Retinal pigment epithelial cell (primary cell): ENCODE measurements around the gene FRA10AC1.

Source experiments
- DNase-seq: peaks from one replicate; pipeline ENCODE4 v3.0.0-alpha.2; 2010; ENCODE audit warnings: low read depth
- H3K4me3 ChIP-seq: 2 replicates; pipeline ENCODE4 v1.5.1; 2011; ENCODE audit warnings: mild to moderate bottlenecking, low read length, control low read depth, moderate library complexity
- TF ChIP-seq, protein P1 (sequence below): conservative IDR thresholded peaks from 2 replicates; pipeline ENCODE4 v1.5.1; 2011; ENCODE audit warnings: low read depth, low read length, control low read depth, inconsistent platforms

Gene FRA10AC1

DNA sequence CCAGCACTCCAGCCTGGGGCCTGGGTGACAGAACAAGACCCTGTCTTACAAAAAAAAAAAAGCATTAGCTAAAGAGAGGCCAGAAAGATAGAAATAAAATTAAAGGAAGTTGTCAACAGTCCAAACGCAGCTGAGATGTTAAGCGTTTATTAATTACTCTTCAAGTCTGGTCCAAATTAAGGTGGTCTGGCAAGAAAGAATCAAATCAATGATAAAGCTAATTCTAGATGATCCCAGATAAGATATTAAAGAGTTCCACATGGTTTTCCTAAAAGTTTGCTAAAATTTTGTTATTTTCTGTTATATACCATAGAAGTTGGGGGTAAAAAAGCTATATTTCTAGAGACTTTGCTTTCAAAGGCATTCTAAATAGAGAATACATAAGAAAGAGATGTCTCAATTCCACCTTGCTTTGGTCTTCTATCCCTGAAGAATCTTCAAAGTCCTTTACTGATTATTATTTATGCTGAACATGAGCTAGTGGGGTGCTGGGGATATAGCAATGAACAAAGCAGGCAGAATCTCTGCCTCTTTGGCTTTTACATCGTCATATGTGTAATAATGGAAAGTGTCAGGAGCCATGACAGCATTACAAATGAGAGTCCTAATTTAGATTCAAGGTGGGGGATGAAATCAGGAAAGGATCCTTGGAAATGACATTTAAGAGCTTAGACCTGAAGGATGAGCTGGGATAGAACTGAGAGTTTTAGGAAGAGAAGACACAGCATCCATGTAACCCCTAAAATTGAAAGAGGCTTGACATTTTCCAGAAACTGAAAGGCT is 23.4 kb downstream of the FRA10AC1 start:
- H3K4me3 ChIP-seq, result no peak overlapping the region
- TF ChIP-seq, protein P1, sequence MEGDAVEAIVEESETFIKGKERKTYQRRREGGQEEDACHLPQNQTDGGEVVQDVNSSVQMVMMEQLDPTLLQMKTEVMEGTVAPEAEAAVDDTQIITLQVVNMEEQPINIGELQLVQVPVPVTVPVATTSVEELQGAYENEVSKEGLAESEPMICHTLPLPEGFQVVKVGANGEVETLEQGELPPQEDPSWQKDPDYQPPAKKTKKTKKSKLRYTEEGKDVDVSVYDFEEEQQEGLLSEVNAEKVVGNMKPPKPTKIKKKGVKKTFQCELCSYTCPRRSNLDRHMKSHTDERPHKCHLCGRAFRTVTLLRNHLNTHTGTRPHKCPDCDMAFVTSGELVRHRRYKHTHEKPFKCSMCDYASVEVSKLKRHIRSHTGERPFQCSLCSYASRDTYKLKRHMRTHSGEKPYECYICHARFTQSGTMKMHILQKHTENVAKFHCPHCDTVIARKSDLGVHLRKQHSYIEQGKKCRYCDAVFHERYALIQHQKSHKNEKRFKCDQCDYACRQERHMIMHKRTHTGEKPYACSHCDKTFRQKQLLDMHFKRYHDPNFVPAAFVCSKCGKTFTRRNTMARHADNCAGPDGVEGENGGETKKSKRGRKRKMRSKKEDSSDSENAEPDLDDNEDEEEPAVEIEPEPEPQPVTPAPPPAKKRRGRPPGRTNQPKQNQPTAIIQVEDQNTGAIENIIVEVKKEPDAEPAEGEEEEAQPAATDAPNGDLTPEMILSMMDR, result no peak
- DNase-seq, result no peak

DNA sequence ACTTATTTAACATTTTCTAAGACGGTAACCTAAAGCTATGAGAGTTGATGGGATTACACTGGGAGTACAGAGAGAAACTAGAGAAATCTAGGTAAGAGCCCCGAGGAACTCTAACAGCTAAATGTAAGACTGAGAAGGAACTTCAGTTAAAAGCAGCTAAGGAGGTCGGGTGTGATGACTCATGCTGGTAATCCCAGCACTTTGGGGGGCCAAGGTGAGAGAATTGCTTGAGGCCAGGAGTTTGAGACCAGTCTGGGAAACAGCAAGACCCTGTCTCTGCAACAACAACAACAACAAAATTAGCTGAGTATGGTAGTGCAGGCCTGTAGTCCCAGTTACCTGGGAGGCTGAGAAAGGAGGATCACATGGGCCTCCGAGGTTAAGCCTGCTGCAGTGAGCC is 24.0 kb downstream of the FRA10AC1 start:
- H3K4me3 ChIP-seq, result no peak overlapping the region
- no peak for DNase-seq
- TF ChIP-seq, protein P1, result no peak

DNA sequence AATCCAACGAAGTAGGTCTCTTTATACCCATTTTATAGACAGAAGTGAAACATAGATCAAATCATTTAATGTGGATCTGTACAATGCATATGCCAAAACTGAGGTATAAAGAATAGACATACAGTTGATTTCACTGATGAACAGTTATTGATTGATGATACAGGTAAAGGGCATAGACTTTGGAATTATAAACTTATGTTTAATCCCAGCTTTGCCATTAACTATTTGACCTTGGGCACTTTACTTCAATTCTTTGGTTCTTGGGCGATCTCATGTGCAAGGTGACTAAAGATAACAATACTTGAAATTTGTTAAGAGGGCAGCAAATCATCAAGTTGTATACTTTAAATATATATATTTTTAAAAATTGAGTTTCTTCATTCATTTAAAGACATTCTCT is 28.6 kb downstream of the FRA10AC1 start:
- no peak for DNase-seq
- TF ChIP-seq, protein P1, result no peak
- H3K4me3 ChIP-seq, result no peak overlapping the region

DNA sequence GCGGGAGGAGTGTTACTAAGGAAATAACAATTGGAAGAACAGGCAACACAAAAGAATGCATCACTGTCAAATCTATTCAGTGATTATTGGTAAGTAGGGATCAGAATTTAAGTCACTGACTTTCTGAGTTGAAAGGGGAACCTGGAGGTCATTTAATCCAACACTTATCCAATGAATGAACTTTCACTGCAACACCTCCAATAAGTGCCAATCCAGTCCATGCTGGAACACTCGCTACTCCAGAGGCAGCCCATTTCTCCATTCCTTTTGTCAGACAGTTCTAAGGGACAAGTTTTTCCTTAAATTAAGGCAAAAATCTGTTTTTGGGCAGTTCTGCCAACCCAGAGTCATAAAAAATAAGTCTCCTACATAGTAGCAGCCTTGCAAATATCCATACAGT is 29.5 kb downstream of the FRA10AC1 start:
- no peak overlapping the region for H3K4me3 ChIP-seq
- no peak for DNase-seq
- TF ChIP-seq, protein P1, result no peak

DNA sequence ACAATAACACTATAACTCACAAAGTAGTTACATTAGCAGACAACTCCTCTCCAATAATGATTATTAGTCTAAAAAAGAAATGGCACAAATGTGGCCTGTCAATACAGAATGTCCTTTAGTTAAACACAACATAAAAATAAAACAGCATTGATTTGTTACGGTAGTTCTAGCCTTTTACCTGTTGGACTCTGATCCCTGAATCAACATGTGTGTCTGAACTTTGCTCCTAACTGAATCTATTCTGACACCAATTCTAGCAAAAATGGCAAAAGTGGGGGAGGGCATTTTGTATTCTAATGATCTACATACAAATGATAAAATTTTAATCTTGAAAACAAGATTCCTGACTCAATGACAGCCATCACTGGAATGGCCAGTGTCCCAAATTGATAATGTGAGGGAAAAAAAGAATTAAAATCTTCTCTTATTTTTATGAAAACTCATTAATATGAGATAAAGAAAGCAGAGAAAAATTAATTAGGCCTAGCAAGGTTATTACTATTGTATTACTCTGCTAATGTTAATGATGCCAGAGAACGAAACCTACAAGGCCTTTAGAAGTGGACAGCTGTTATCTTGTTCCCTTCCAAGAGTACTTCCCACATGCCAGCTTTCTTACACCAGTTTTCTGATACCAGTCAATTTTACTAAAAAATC is 30.2 kb downstream of the FRA10AC1 start:
- DNase-seq, result no peak
- H3K4me3 ChIP-seq, result no peak overlapping the region
- TF ChIP-seq, protein P1, result no peak

DNA sequence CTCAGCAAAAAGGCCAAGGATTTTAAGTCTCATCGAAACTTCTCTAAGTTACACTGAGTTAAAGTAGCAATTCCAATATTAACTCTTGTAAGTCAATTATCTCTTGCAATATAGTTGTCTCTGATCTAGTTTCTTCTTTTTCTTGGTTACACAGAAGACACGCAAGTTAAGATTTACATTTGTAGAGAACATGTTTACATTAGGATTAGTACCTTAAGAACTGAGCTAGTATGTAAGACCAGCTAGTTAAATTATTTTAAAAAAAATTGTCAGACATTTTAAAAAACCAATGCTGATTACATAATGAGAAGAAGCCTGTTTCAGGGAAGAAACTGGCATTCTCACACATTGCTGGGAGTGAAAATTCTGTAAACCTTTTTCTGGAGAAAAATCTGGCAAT is 31.4 kb downstream of the FRA10AC1 start:
- no peak overlapping the region for H3K4me3 ChIP-seq
- TF ChIP-seq, protein P1, result no peak
- DNase-seq, result no peak

DNA sequence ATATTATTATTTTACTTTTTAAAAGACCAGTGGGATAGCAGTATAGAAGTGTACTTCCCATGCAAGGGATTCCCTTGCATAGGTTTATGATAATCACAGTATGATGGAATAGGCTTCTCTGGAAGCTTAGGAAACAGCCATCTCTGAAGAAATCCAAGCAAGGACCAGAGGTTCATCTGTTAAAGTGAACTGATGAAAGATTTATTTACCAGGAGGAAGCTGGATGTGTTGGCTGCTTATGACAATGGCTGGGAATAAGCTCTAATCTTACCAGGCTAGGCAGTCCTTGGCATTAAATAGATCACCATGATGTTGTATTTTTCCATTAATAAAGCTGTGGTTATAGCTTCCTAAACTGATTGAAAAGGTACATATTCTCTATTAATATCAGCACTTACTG is 32.0 kb downstream of the FRA10AC1 start:
- TF ChIP-seq, protein P1, result no peak
- DNase-seq, result no peak
- no peak overlapping the region for H3K4me3 ChIP-seq
